NT2/D1 (cell line): ENCODE data around the gene MZT2B.
A peak's percentile ranks its signal among the peaks of the same experiment; 100 is the strongest.
"Not testable (repeated sequence)": the region's sequence is repeated elsewhere in the genome, so short reads cannot be mapped to it uniquely, and the experiment has no call there.

Experiments used
- DNase-seq: peaks from one replicate; pipeline ENCODE4 v3.0.0-alpha.2; 2011; ENCODE audit warnings: low read depth, low spot score
- H3K27me3 ChIP-seq: 2 replicates; pipeline ENCODE4 v1.6.0; 2011; ENCODE audit warnings: mild to moderate bottlenecking; ENCODE audit not compliant: insufficient read length, insufficient read depth
- H3K36me3 ChIP-seq: 2 replicates; pipeline ENCODE4 v1.6.1; 2011; ENCODE audit warnings: mild to moderate bottlenecking, low read length, mixed read lengths; ENCODE audit not compliant: insufficient read depth, insufficient read length
- H3K4me1 ChIP-seq: 2 replicates; pipeline ENCODE4 v1.5.1; 2011; ENCODE audit not compliant: insufficient read depth, insufficient read length
- H3K4me3 ChIP-seq: 2 replicates; pipeline ENCODE4 v1.5.1; 2011; ENCODE audit warnings: low read depth; ENCODE audit not compliant: insufficient read length
- H3K9ac ChIP-seq: 2 replicates; pipeline ENCODE4 v1.6.0; 2011; ENCODE audit warnings: low read depth; ENCODE audit not compliant: insufficient read length
- H3K9me3 ChIP-seq: 2 replicates; pipeline ENCODE4 v1.5.1; 2011; ENCODE audit warnings: mild to moderate bottlenecking, low read length; ENCODE audit not compliant: insufficient read depth
- SUZ12 ChIP-seq: IDR thresholded peaks from 2 replicates; pipeline ENCODE4 v1.6.1; 2011; ENCODE audit not compliant: insufficient read length, insufficient read depth; ENCODE audit errors: extremely low read depth
- YY1 ChIP-seq: IDR thresholded peaks from 2 replicates; pipeline ENCODE4 v1.6.1; 2011; ENCODE audit not compliant: insufficient read length, insufficient read depth
- ZNF274 ChIP-seq: IDR thresholded peaks from 2 replicates; pipeline ENCODE4 v1.6.1; 2011; ENCODE audit warnings: mild to moderate bottlenecking, low read depth, low read length

Gene MZT2B

DNA sequence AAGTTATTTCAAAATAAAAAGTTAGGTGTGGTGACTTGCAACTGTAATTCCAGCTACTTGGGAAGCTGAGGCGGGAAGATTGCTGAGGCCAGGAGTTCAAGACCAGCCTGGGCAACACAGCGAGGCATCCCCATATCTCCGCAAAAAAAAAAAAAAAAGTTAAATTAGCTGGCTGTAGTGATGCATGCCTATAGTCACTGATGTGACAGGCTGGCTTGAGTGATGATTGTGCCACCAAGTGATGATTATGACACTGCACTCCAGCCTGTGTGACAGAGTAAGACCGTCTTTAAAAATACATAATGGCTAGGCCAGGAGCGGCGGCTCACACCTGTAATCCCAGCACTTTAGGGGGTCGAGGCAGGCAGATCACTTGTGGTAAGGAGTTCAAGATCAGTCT lies 12.2 kb upstream of the MZT2B start:
- Histone ChIP-seq H3K9ac (no peak overlapping the region), H3K9me3 (no peaks in the 10 kb centered on the region), H3K4me3 (no peak overlapping the region), H3K27me3 (no peaks in the 10 kb centered on the region), H3K36me3 (peaks cover 95% of the 10 kb centered on the region), H3K4me1 (no peaks in the 10 kb centered on the region)
- no peak for DNase-seq
- TF ChIP-seq ZNF274 (no peak), YY1 (no peak), SUZ12 (no peak)

DNA sequence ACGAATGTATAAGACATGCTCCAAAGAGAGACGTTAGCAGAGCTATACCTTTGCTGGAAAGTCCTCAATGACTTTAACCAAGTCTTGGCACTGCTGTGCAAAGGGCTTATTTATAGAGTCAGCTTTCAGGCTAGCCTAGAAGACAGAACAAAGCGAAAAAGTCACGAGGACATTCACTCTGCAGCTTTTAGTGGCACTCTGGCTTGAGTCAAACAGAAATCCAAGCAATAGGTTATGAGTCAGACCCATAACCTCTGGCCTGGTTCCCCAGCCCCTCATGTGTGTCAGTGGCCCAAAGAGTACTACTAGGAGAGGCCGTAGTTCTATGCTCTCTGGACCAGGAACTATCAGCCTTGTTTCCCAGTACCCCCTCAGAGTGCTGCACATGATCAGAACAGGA lies 7.2 kb upstream of the MZT2B start:
- not testable (repeated sequence) for H3K4me1 ChIP-seq, H3K9ac ChIP-seq, DNase-seq, H3K4me3 ChIP-seq, H3K9me3 ChIP-seq, H3K27me3 ChIP-seq
- peaks cover 92% of the 10 kb centered on the region for H3K36me3 ChIP-seq

DNA sequence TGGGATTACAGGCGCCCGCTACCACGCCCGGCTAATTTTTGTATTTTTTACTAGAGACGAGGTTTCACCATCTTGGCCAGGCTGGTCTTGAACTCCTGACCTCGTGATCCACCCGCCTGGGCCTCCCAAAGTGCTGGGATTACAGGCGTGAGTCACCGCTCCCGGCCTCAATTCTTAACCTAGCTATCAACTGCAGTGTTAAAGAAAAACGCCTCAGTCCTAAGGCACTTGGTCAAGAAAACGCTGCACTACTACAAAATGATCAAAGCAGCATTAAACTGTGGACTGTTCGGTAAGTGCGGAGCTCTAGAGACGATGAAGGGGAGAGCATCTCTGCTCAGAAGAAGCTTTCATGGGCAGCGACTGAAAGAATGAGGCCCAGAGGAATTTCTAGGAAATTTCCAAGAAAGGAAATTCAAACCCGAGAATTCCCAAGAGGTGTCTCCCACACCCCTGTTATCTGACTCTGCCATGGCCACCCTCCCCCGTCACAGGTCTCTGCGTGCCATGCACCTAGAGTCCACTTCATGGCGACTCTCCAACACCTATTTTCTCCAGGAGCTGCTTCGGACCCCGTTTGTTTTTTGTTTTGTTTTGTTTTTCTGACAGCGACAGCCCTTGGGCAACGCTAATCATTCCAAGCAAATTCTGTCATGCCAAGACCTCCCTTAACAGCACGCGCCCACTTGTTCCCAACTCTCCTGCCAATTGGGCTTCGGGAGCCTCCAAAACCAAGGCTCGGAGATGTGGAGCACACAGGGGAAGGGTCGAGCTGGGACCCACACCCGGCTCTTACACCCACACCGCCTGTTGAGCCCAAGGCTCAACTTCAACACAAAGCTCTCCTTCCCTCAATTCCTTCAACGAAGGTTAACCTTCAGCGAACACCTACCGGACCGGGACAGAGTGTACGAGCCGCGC lies 1.4 kb upstream of the MZT2B start:
- peak overlapping the region; percentile 99 for H3K4me3 ChIP-seq
- H3K36me3 ChIP-seq = peaks cover 54% of the 10 kb centered on the region
- not testable (repeated sequence) for H3K9me3 ChIP-seq, DNase-seq, H3K27me3 ChIP-seq
- peaks cover 12% of the 10 kb centered on the region for H3K4me1 ChIP-seq
- H3K9ac ChIP-seq = peak overlapping the region; percentile 94

DNA sequence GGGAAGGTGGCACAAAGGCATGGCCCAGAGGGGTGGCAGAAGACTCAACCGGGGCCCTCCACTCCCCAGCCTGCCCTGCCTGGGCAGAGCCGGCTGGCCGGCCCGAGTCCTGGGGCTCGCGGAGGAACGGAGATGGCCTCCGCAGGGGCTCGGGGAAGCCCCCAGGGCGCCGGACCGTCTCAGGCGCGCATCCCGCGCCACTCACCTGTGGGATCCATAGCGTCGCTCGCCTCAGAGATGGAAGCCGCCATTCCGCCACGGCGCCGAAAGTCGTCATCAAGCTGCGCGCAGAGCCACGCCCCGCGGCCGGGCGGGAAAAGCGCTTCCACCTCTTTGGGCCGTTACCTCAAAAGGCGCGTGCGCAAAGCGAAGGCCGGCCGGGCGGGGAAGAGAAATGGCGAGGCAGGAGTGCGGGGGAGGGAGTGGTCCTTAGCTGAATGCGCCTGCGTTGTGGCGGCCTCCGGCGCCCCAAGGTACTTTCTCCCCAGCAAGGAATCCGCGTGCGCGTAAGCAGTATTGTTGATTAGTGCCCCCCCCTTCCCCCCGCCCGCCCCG lies 660 bp upstream of the MZT2B start, which contains the start of gene SMPD4:
Gene SMPD4 (minus strand): TSS at position 278 of the 555 bp plus-strand sequence. CDS start 5,010 bp downstream, outside the sequence.
- Histone ChIP-seq H3K4me3 (peak within 1 kb of the TSS; percentile 99), H3K4me1 (peaks cover 12% of the 10 kb centered on the region), H3K9ac (peak within 1 kb of the TSS; percentile 94), H3K36me3 (peaks cover 55% of the 10 kb centered on the region), H3K27me3 (no peaks in the 10 kb centered on the region), H3K9me3 (no peaks in the 10 kb centered on the region)
- DNase-seq = peak; percentile 89
- TF ChIP-seq YY1 (peak; percentile 86), SUZ12 (no peak)

DNA sequence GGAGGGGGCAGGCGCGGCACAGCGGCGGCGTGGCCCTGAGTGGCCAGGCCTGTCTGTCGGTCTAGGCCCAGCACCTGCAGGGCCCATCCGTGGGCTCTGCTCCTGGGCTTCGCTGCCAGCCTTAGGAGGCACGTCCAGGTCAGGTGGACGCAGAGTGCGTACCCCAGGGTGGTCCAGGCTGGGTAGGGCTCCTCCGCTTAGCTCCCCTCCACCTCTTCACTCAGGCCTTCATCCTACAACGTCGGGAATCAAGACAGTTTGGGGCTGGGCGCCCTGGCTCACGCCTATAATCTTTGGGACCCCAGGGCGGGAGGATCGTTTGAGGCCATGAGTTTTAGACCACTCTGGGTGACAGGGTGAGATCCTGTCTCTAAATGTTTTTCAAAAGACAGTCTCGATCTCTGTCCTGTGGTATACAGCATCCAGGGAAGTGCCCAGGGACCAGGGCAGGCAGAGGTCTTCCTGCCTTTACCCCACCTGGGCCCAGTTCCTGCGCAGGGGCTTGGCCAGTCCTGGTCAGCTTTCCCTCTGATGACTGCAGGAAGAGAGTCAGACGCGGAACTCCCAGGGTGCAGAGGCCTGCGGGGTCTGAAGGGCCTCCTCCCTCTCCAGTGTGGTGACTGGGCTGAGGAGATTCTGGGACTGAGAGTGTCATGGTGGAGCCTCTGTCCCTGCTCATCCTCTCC lies 907 bp downstream of the MZT2B start:
- H3K9ac ChIP-seq = peak overlapping the region; percentile 77
- not testable (repeated sequence) for DNase-seq, H3K27me3 ChIP-seq, H3K9me3 ChIP-seq
- peak overlapping the region; percentile 58 for H3K4me3 ChIP-seq
- peaks cover 44% of the 10 kb centered on the region for H3K36me3 ChIP-seq
- peaks cover 12% of the 10 kb centered on the region for H3K4me1 ChIP-seq

DNA sequence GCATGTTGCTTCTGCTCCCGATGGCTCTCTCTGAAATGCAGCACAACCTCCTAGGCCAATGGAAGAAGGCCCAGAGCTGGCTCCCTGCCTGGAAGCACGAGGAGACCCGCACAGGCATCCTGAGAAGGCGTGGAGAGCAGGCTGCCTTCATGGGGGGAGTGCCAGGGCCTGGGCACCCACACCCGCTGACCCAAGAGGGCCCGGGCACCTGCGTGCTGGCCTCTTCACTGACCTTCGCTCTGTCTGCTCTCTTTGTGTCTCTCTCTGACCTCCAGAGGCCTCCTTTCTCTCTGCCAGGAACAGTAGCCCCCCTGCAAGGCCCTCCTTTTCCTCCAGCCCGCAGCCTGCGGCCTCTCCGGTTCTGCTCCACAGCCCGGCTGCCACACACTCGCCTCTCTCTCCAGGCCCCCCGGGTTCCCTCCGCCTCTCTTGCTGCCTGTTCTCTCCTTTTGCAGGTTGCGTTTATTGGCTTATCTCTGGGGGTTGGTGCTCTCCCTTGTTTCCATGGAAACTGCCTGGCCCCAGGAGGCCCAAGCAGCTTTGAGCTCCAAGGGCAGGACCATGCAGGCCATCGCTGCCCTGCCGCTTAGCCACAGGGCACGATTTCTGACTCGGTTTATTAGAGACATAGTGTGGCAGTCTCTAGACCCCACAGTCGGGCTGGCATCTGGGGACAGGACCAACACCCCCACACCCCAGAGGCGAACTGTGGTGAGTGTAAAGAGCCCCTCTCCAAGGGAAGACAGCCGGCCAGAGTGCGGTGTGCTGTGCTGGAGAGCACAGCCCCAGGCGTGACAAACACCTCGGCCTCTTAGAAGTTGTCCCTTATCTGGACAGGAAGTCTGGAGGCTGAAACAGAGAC lies 1.7 kb downstream of the MZT2B start:
- DNase-seq = no peak
- peaks cover 44% of the 10 kb centered on the region for H3K36me3 ChIP-seq

DNA sequence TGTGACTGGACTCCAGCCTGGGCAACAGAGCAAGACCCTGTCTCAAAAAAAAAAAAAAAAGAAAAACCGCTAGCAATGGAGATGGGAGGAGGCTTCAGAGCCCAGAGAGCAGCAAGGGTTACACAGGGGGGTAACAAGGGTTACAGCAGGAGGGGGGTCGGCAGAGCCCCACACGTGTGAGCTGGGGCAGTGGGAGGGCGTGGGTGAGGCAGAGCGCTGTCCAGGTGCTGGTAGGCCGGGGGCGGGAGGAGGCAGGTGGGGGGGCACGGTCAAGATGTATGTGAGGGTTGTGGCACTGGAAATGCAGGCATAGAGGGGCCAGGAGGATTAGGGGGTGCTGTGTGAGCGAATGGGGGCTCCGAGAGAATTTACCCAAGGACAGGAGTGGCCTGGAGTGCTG lies 3.4 kb downstream of the MZT2B start:
- Histone ChIP-seq H3K36me3 (peaks cover 34% of the 10 kb centered on the region), H3K9ac (no peak overlapping the region), H3K9me3 (no peaks in the 10 kb centered on the region), H3K27me3 (no peaks in the 10 kb centered on the region), H3K4me3 (no peak overlapping the region), H3K4me1 (peaks cover 14% of the 10 kb centered on the region)
- no peak for TF ChIP-seq SUZ12
- TF ChIP-seq ZNF274 = no peak
- no peak for TF ChIP-seq YY1
- DNase-seq = no peak

More for the DNA sequence above, 1.7 kb downstream of the MZT2B start:
- no peak overlapping the region for H3K4me3 ChIP-seq
- H3K9me3 ChIP-seq = no peaks in the 10 kb centered on the region
- peak overlapping the region; percentile 77 for H3K9ac ChIP-seq
- H3K27me3 ChIP-seq = no peaks in the 10 kb centered on the region
- TF ChIP-seq YY1 (no peak), ZNF274 (no peak), SUZ12 (no peak)
- H3K4me1 ChIP-seq = peaks cover 14% of the 10 kb centered on the region
